Liver (tissue), 2 donors: Measurements from ENCODE around the gene NAA80.

Experiments
- EGR1 ChIP-seq, 2 donors: IDR thresholded peaks; 2 replicates each; pipeline ENCODE4 v1.6.1; 2016 to 2018; ENCODE audit warnings: antibody characterized with exemption in 2 of 2, low read depth in 2 of 2
- HNF4G ChIP-seq: IDR thresholded peaks from 2 replicates; pipeline ENCODE4 v1.6.1; 2016; ENCODE audit warnings: antibody characterized with exemption
- JUND ChIP-seq, 2 donors: IDR thresholded peaks; 2 replicates each; pipeline ENCODE4 v1.6.1; 2016; ENCODE audit warnings: antibody characterized with exemption in 2 of 2
- RAD21 ChIP-seq, 2 donors: IDR thresholded peaks; 2 replicates each; pipeline ENCODE4 v1.6.1; 2016; ENCODE audit warnings: antibody characterized with exemption in 2 of 2, mild to moderate bottlenecking in 2 of 2
- TAF1 ChIP-seq: conservative IDR thresholded peaks from 2 replicates; pipeline ENCODE4 v1.6.1; 2016; ENCODE audit warnings: antibody characterized with exemption, mild to moderate bottlenecking
- TF ChIP-seq, protein P1 (sequence below): IDR thresholded peaks from 2 replicates; pipeline ENCODE4 v1.6.1; 2016; ENCODE audit warnings: antibody characterized with exemption
- TF ChIP-seq, protein P2 (sequence below): IDR thresholded peaks from 2 replicates; pipeline ENCODE4 v1.6.1; 2016; ENCODE audit warnings: antibody characterized with exemption
- donor health status: healthy.

DNA sequence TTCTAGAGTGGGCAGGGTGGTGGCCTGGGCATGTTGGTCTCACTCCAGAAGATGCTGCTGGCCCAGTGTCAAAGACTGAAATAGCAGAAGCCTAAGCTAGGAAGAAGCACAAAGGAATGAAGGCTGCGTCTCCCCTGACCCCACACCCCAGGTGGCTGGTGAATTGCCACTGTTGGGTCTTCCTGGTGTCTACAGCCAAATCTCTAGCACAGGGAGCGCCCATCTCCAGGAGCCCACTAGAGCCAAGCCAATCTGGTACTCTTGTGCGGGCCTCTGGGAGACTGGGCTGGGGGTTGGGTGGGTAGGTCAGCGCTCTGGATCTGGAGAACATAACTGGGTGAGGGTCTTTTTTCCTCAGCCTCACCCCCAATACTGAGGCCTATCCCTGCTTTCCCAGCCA is 27.9 kb upstream of the NAA80 start:
- TF ChIP-seq, protein P1, sequence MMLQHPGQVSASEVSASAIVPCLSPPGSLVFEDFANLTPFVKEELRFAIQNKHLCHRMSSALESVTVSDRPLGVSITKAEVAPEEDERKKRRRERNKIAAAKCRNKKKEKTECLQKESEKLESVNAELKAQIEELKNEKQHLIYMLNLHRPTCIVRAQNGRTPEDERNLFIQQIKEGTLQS: no peak
- TF ChIP-seq TAF1 (no peak), JUND (IDR thresholded peaks at IDR 0.05) (no peak), RAD21 (IDR thresholded peaks at IDR 0.05) (no peak), EGR1 (IDR thresholded peaks at IDR 0.05; ENCODE audit: low read depth in 2 of 2) (no peak), HNF4G (no peak)
- TF ChIP-seq, protein P2, sequence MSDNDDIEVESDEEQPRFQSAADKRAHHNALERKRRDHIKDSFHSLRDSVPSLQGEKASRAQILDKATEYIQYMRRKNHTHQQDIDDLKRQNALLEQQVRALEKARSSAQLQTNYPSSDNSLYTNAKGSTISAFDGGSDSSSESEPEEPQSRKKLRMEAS: no peak
